Ovary (tissue), 9 donors: ENCODE data around the gene RND2. TPM values are rescaled to one million over a fixed set of nuclear protein-coding genes. Genes with fewer than 3 reads are reported as not detected.

Experiments
- DNase-seq, 5 donors: peaks; one replicate each; pipeline ENCODE4 v3.0.0-alpha.2; 2019 to 2020
- H3K27ac ChIP-seq, 2 donors: fragments of 200-600 bp; one replicate each; pipeline versions ENCODE4 v1.5.1 to v1.8.0; 2019 to 2022
- H3K27me3 ChIP-seq: fragments of 200-600 bp; one replicate; pipeline ENCODE4 v1.8.0; 2022
- H3K36me3 ChIP-seq: fragments of 200-600 bp; sonication (generic); one replicate; pipeline ENCODE4 v1.5.1; 2019
- H3K4me1 ChIP-seq: one replicate; pipeline ENCODE4 v1.8.1; 2013; ENCODE audit warnings: mild to moderate bottlenecking, moderate library complexity; ENCODE audit not compliant: insufficient read depth
- H3K4me3 ChIP-seq: fragments of 200-600 bp; sonication (generic); one replicate; pipeline ENCODE4 v1.5.1; 2017
- H3K9me3 ChIP-seq, 2 donors: fragments of 200-600 bp in 1 of 2; sonication (generic) in 1 of 2; one replicate each; pipeline versions ENCODE4 v1.5.1 to v1.8.1; 2013 to 2019; ENCODE audit warnings: mild to moderate bottlenecking in 1 of 2, moderate library complexity in 1 of 2
- CTCF ChIP-seq, 3 donors: fragments of 450-650 bp in 2 of 3; fragments of 200-600 bp in 1 of 3; IDR thresholded peaks; one replicate each; pipeline versions ENCODE4 v1.5.1 to v1.8.0; 2016 to 2022; ENCODE audit warnings: antibody characterized with exemption in 3 of 3, mild to moderate bottlenecking in 1 of 3
- EP300 ChIP-seq: sonication (generic); formaldehyde crosslinking; IDR thresholded peaks from one replicate; pipeline ENCODE4 v1.6.1; 2017; ENCODE audit warnings: antibody characterized with exemption
- POLR2A ChIP-seq: fragments of 450-650 bp; IDR thresholded peaks from one replicate; pipeline ENCODE4 v1.6.1; 2017; ENCODE audit warnings: antibody characterized with exemption, mild to moderate bottlenecking, moderate library complexity
- WGBS, 3 donors: extraction: QIAGEN DNeasy Blood & Tissue Kit in 1 of 3; methylation state at CpG; one replicate each; pipeline versions ENCODE4 v1.1.5 to v1.1.7; 2013 to 2017; 5-methylcytosine and 5-hydroxymethylcytosine counted together
- intact Hi-C, 4 donors: fragments of 100-400 bp; cut with DNase I; formaldehyde crosslinking; loops; one replicate each; pipeline versions ENCODE4 v1.11.0 to v1.15.1; 2022 to 2023
- polyA plus RNA-seq, 2 donors: library from polyadenylated mRNA; stranded (reverse); fragments of 200-250 nt in 1 of 2; fragments of 350-450 nt in 1 of 2; fragmentation: Illumina TruSeq in 1 of 2; extraction: RNeasy Lipid Tissue Mini Kit (QIAGEN cat#74804) in 1 of 2; gene quantifications; one replicate each; pipeline ENCODE4 v1.2.3, GENCODE V29; 2013 to 2014
- total RNA-seq, 7 donors: library from RNA; depleted of rRNA in 2 of 7; stranded (reverse); fragments of >200 nt in 2 of 7; fragmentation: NEBNext Ultra II Directional in 3 of 7; extraction: Animal tissue kit (Norgen Biotek cat#: 25700) in 3 of 7; gene quantifications; one replicate each; pipeline versions ENCODE4 v1.1.0 to v1.2.4, GENCODE V29; 2016 to 2023
- donor health status: DM: no; HTN: no; CAD: no; lungs with moderate emphysema.
- donor health status: DM: no; HTN: no; CAD: no.
- donor health status: Bipolar disorder and iron deficiency.
- donor health status: DM: yes; HTN: yes; CAD: no.
- donor health status: DM: no; HTN: no; CAD: no.
- donor health status: DM: yes; HTN: yes; CAD: no.

The RND2 gene
- total and polyA plus RNA-seq, 9 donors, result 2.5 to 11.6 (median 6.0) TPM

GRCh38 chr17:43006639-43007551 lies 18.1 kb upstream of the RND2 start, which contains the start of gene IFI35:
TSS of gene IFI35 (plus strand) at chr17:43006784. CDS start at chr17:43006948, 164 bp downstream.
- H3K9me3 ChIP-seq, result no peaks in the 10 kb centered on the region
- DNase-seq, result peak; percentile 85 to 90 (median 86)
- H3K36me3 ChIP-seq, result no peaks in the 10 kb centered on the region
- WGBS, 3 donors, result 15 to 22% (median 18%) methylated on average over 18 of the region's 18 CpGs
- H3K27ac ChIP-seq, result peak within 1 kb of the TSS; percentile 67 to 81
- peak; percentile 61 for TF ChIP-seq POLR2A
- TF ChIP-seq EP300, result no peak
- peak in 1 of 3 donors; percentile 43 for TF ChIP-seq CTCF (IDR thresholded peaks at IDR 0.05)
- intact Hi-C loops, result no loop called here
- peaks cover 6% of the 10 kb centered on the region for H3K4me1 ChIP-seq
- no peaks in the 10 kb centered on the region for H3K27me3 ChIP-seq
- H3K4me3 ChIP-seq, result peak within 1 kb of the TSS; percentile 56

- H3K4me1 ChIP-seq, result peaks cover 8% of the 10 kb centered on the region
- no peaks in the 10 kb centered on the region for H3K27me3 ChIP-seq
- H3K4me3 ChIP-seq, result no peak overlapping the region
- no peaks in the 10 kb centered on the region for H3K9me3 ChIP-seq
- intact Hi-C loops, result no loop called here
- no peaks in the 10 kb centered on the region for H3K36me3 ChIP-seq
- TF ChIP-seq EP300 (no peak), POLR2A (no peak), CTCF (IDR thresholded peaks at IDR 0.05) (no peak)
- no peak for DNase-seq
- H3K27ac ChIP-seq, result no peak overlapping the region
- WGBS, 3 donors, result 53 to 71% (median 57%) methylated on average over 5 of the region's 5 CpGs
Observed at GRCh38 chr17:43010667-43011308, 14.2 kb upstream of the RND2 start.

GRCh38 chr17:43011728-43012472 lies 13.1 kb upstream of the RND2 start:
- intact Hi-C loops, result no loop called here
- no peaks in the 10 kb centered on the region for H3K27me3 ChIP-seq
- WGBS, 3 donors, result 40 to 54% (median 45%) methylated on average over 15 of the region's 15 CpGs
- no peak overlapping the region for H3K4me3 ChIP-seq
- TF ChIP-seq CTCF (IDR thresholded peaks at IDR 0.05) (no peak), EP300 (no peak), POLR2A (no peak)
- no peaks in the 10 kb centered on the region for H3K9me3 ChIP-seq
- no peaks in the 10 kb centered on the region for H3K36me3 ChIP-seq
- DNase-seq, result peak in 2 of 5 donors; percentile 51 to 81
- H3K4me1 ChIP-seq, result peaks cover 8% of the 10 kb centered on the region
- H3K27ac ChIP-seq, result peak overlapping the region in 1 of 2 donors; percentile 22

GRCh38 chr17:43013296-43013695 lies 11.7 kb upstream of the RND2 start:
- DNase-seq, result no peak
- TF ChIP-seq EP300, result no peak
- TF ChIP-seq CTCF (IDR thresholded peaks at IDR 0.05), result no peak
- no peak for TF ChIP-seq POLR2A
- Histone ChIP-seq H3K36me3 (no peaks in the 10 kb centered on the region), H3K27ac (no peak overlapping the region), H3K9me3 (no peaks in the 10 kb centered on the region), H3K4me3 (no peak overlapping the region), H3K4me1 (peaks cover 5% of the 10 kb centered on the region), H3K27me3 (no peaks in the 10 kb centered on the region)
- intact Hi-C loops, result no loop called here
- WGBS, 3 donors, result 77 to 81% (median 79%) methylated on average over 8 of the region's 8 CpGs
